ENCODE measurements around the gene MGAT5B.

DNA sequence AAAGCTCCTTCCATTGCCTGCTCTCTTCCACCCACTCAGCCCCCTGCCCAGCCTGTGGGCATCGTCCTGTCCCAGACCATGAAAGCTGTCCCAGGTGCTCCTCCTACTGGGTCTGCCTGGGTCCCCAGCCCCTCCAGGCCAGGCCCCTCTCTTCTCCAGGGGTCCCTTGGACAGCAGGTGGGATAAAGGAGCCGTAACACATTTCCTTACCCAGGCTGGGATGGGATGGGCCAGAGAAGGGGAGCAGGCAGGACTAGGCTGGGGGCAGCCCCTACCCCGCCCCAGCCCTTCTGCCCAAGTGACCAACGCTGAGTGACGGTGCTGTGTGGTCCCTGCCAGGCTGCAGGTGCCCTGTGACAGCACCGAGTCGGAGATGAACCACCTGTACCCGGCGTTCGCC lies 80.1 kb downstream of the MGAT5B start:
- TF ChIP-seq POLR2AphosphoS5 (IDR thresholded peaks at IDR 0.05; ENCODE audit: low read depth, low read length), result no peak
- TF ChIP-seq, protein P1, sequence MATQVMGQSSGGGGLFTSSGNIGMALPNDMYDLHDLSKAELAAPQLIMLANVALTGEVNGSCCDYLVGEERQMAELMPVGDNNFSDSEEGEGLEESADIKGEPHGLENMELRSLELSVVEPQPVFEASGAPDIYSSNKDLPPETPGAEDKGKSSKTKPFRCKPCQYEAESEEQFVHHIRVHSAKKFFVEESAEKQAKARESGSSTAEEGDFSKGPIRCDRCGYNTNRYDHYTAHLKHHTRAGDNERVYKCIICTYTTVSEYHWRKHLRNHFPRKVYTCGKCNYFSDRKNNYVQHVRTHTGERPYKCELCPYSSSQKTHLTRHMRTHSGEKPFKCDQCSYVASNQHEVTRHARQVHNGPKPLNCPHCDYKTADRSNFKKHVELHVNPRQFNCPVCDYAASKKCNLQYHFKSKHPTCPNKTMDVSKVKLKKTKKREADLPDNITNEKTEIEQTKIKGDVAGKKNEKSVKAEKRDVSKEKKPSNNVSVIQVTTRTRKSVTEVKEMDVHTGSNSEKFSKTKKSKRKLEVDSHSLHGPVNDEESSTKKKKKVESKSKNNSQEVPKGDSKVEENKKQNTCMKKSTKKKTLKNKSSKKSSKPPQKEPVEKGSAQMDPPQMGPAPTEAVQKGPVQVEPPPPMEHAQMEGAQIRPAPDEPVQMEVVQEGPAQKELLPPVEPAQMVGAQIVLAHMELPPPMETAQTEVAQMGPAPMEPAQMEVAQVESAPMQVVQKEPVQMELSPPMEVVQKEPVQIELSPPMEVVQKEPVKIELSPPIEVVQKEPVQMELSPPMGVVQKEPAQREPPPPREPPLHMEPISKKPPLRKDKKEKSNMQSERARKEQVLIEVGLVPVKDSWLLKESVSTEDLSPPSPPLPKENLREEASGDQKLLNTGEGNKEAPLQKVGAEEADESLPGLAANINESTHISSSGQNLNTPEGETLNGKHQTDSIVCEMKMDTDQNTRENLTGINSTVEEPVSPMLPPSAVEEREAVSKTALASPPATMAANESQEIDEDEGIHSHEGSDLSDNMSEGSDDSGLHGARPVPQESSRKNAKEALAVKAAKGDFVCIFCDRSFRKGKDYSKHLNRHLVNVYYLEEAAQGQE (IDR thresholded peaks at IDR 0.05; ENCODE audit: insufficient read depth in 1 of 2, low read depth in 2 of 2, low read length in 2 of 2), result no peak
- no peak for TF ChIP-seq TAF1 (IDR thresholded peaks at IDR 0.05; ENCODE audit: borderline replicate concordance, insufficient read depth, low read length)
- no peak for TF ChIP-seq SIN3A (IDR thresholded peaks at IDR 0.05; ENCODE audit: borderline replicate concordance, insufficient read depth, low read length)
- no peak for TF ChIP-seq FOXP2 (optimal IDR thresholded peaks at IDR 0.05; ENCODE audit: borderline replicate concordance, extremely low read depth, extremely low read length, insufficient read depth)

All from PFSK-1 (cell line).